Fibroblast of lung (primary cell): ENCODE measurements around the gene ASCC3.

ENCODE experiments used
- CTCF ChIP-seq, 2 donors: IDR thresholded peaks in 1 of 2; conservative IDR thresholded peaks in 1 of 2; 1 replicate in 1 of 2; 2 replicates in 1 of 2; pipeline ENCODE4 v1.5.1; 2011 to 2012; ENCODE audit warnings: low read length in 2 of 2, control low read depth in 1 of 2, inconsistent platforms in 1 of 2, low read depth in 1 of 2, mild to moderate bottlenecking in 1 of 2
- EZH2 ChIP-seq: IDR thresholded peaks from 2 replicates; pipeline ENCODE4 v1.5.1; 2012; ENCODE audit warnings: low read length, control low read depth, mild to moderate bottlenecking; ENCODE audit errors: missing control alignments

- no peak for TF ChIP-seq CTCF (conservative IDR thresholded peaks at IDR 0.05 in 1 of 2, IDR thresholded peaks at IDR 0.05 in 1 of 2; ENCODE audit: low read depth in 1 of 2, low read length in 2 of 2)
- TF ChIP-seq EZH2 = no peak
Observed at GRCh38 chr6:100593522-100593921, 287.6 kb downstream of the ASCC3 start.
